SU-DHL-6 (cell line): ENCODE results near the gene RBFOX2.

Experiments used
- CTCF ChIP-seq: fragments of 200-600 bp; sonication (generic); IDR thresholded peaks from one replicate; pipeline ENCODE4 v1.5.1; 2017; ENCODE audit warnings: antibody characterized with exemption, mild to moderate bottlenecking, low read length, moderate library complexity; ENCODE audit not compliant: insufficient read depth, poor library complexity, severe bottlenecking
- EZH2phosphoT487 ChIP-seq: fragments of 200-600 bp; sonication (generic), shearing (Covaris generic); conservative IDR thresholded peaks from 2 replicates; pipeline ENCODE4 v1.6.1; 2018; ENCODE audit warnings: mild to moderate bottlenecking, antibody characterized with exemption, low read length, moderate library complexity, mixed read lengths

GRCh38 chr22:36053242-36054147 lies 24.9 kb upstream of the RBFOX2 start:
- no peak for TF ChIP-seq EZH2phosphoT487
- no peak for TF ChIP-seq CTCF
